ENCODE results near the gene RMC1. TPM values are rescaled to one million over a fixed set of nuclear protein-coding genes. Genes with fewer than 3 reads are reported as not detected.

The RMC1 gene
- total RNA-seq, 1 experiment from 2014 or later = 38.4 TPM

- Histone ChIP-seq H3K9me2 (ENCODE audit: insufficient read depth) (no peaks in the 10 kb centered on the region), H3K9me3 (ENCODE audit: control insufficient read depth in 1 of 2, insufficient read depth in 1 of 2, low read depth in 1 of 2, low read length in 2 of 2) (no peaks in the 10 kb centered on the region), H3K27me3 (ENCODE audit: insufficient read depth, low read length) (no peaks in the 10 kb centered on the region), H3K79me2 (ENCODE audit: insufficient read depth, low read length) (no peaks in the 10 kb centered on the region), H3K36me3 (ENCODE audit: control insufficient read depth in 1 of 2, insufficient read depth in 2 of 2, low read length in 2 of 2) (peaks cover 51 to 57% of the 10 kb centered on the region in 2 experiments), H3K4me1 (ENCODE audit: control insufficient read depth in 1 of 2, insufficient read depth in 2 of 2, low read length in 2 of 2) (peaks cover 5 to 13% of the 10 kb centered on the region in 2 experiments), H3K4me3 (replicated peaks in 1 of 2; ENCODE audit: low read depth in 1 of 2, low read length in 2 of 2) (no peak overlapping the region), H3K4me2 (ENCODE audit: low read length) (no peak overlapping the region), H2AFZ (ENCODE audit: low read depth, low read length, poor library complexity, severe bottlenecking) (no peak overlapping the region), H3K27ac (ENCODE audit: low read depth, low read length) (no peak overlapping the region), H3K9ac (ENCODE audit: low read length) (no peak overlapping the region), H4K20me1 (ENCODE audit: insufficient read depth) (no peaks in the 10 kb centered on the region)
- no TSS peak for BruUV-seq (replicated peaks)
- RAD21 ChIA-PET (ENCODE audit: low non-redundant PET in 1 of 2, low total read pairs in 2 of 2, uncharacterized antibody in 2 of 2, unreplicated experiment in 2 of 2) = interaction anchor here in 1 of 2 experiments (1.6 kb wide), 1 partner anchor 161 kb away, joined by 4 read pairs; no protein-coding TSS in a partner anchor
- TF ChIP-seq, protein P1, sequence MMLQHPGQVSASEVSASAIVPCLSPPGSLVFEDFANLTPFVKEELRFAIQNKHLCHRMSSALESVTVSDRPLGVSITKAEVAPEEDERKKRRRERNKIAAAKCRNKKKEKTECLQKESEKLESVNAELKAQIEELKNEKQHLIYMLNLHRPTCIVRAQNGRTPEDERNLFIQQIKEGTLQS (IDR thresholded peaks at IDR 0.05) = no peak
- TF ChIP-seq CBX3 (IDR thresholded peaks at IDR 0.05; ENCODE audit: low read depth) (no peak), CTCF (IDR thresholded peaks at IDR 0.05 in 2 of 3, conservative IDR thresholded peaks at IDR 0.05 in 1 of 3; ENCODE audit: borderline replicate concordance in 1 of 3, insufficient read depth in 1 of 3, low read depth in 2 of 3, low read length in 2 of 3) (no peak), YY1 (IDR thresholded peaks at IDR 0.05; ENCODE audit: extremely low read depth, insufficient replicate concordance, low read depth, low read length) (no peak), POLR2A (IDR thresholded peaks at IDR 0.05; ENCODE audit: borderline replicate concordance, extremely low read depth, insufficient read depth, insufficient read length) (no peak), EGR1 (IDR thresholded peaks at IDR 0.05; ENCODE audit: low read depth) (no peak), MAX (IDR thresholded peaks at IDR 0.05) (no peak), EZH2 (IDR thresholded peaks at IDR 0.05) (no peak), ZNF274 (IDR thresholded peaks at IDR 0.05; ENCODE audit: low read depth, low read length) (no peak), SRF (IDR thresholded peaks at IDR 0.05; ENCODE audit: low read depth) (no peak)
- intact Hi-C loops (cut with micrococcal nuclease) = no loop called here
- CTCF ChIA-PET = interaction anchor here (0.7 kb wide), 1 partner anchor 15 kb away, joined by 3 read pairs; no protein-coding TSS in a partner anchor
- ATAC-seq (no peak), DNase-seq (ENCODE audit: low read depth, low spot score) (no peak)
- POLR2A ChIA-PET = no interaction called here
These were observed 39.1 kb downstream of the RMC1 start for GRCh38 chr18:23542461-23542860.

All from HCT116 (cell line).